GM21619 (cell line): ENCODE measurements around the gene TMEM176A.

Experiments
- ATAC-seq: cut with Tn5 transposase; IDR thresholded peaks from one replicate; pipeline ENCODE4 v1.9.1; 2021; ENCODE audit not compliant: unreplicated experiment

TMEM176A gene

DNA sequence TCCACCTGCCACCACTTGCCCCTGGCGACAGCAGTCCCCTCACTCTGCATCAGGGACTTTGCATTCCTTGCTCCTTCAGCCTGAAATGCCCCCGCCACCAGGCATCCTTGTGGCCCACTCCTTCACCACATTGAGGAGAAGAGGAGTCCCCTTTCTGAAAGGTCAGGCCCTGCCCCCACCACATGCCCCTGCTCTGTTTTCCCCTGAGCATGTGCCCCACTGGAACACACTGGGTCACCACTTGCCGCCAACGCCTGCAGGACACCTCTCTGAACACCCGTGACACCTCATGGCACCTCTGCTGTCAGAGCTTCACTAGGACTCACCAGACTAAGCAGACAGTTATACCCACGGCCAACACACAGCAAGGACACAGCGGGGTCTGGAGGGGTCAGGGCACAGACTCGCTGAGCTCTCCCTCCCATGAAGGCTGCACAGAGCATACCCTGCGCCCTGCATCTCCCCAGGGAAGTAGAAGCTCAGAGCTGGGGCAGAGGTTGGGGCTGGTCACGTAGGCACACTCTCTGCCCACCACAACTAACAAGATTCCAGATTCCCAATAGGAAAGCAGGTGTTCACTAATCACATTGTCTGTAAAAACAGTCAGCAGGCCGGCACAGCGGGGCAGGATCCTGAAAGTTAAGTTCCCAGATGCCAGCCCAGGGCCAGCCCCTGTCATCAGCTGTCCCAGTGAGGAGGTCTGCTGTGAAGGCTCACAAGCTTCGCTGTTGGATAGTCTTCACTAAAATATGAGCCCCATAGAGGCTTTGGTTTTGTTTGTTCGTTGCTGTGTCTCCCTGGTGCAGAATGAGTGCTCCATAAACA is 45.9 kb downstream of the TMEM176A start:
- ATAC-seq: no peak

DNA sequence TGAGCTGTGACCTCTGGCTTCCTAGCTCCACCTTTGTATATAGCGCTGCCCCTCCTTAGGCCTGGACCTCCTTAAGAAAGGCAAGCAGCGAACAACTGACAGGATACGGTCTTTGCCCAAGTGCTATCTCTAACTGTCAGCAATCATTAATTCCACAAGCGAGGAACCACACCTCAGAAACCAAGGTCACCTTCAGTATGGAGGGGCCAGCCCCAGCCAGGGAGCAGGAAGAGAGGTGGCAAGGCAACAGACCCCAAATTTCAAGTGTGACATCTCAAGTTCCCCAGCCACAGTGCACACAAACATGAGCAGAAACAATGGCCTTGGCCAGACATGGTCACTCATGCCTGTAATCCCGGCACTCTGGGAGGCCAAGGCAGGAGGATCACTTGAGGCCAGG is 47.0 kb downstream of the TMEM176A start:
- ATAC-seq: no peak

DNA sequence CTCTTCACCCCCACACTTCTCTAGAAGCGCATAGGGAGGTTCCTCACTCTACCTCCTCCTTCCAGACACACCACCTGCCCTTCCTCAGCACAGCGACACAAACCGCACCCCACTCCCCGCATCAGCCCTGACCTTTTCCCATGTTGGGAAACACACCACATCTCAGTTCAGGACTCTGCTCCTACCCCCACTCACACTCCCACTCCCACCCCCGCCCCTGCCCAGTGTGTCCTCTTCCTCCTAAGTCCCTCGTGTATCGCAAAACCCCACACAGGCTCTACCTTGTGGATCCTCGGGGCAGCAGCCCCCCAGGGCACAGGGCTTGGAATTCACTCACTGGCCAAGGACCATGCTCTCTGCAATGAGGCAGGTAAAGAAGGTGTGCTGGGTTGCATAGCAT is 47.5 kb downstream of the TMEM176A start:
- ATAC-seq: no peak

DNA sequence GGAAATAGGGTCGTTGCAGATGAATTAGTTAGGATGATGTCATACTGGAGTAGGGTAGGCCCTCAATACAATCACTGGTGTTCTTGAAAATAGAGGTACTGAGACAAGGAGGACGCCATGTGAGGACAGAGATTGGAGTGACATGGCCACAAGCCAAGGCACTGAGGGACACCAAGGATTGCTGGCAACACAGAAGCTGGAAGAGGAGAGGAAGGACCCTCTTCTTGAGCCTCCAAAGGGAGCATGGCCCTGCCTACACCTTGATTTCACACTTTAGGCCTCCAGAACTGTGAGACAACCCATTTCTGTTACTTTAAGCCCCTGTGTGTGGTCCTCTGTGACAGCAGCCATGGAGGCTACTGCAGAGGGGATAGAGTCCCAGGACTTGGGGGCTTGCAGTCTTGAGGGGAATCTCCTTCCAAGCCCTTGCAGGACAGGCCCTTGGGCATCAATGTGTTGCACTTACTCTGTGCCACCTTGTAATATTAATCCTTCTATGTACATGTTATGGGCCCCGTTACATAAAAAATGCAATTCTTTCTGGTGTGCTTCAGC is 48.1 kb downstream of the TMEM176A start:
- no peak for ATAC-seq

DNA sequence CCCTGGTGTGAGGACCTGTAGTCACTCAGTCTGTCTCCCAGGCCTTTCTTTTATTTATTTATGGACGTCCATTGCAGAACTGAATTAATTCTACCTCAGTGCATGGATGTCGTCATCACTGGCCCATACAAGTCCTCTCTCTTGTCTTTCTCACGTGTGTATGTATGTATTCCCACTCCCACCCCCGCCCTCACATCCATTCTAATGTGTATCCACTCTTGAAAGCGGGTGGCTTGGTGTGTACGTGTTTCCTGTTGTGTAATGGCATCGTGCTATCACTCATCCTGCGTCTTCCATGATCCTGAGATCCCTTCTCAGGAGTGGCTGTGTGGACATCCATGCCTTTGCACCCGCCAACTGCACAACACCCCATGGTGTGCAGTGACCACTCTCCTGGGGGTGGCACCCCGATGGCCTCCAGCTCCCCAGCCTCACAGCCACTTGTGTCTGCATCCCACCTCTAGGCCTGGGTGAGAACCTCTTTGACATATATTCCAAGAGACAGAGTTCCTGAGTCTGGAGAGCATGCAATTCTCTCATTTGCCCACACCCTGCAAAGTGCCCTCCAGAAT is 48.7 kb downstream of the TMEM176A start:
- ATAC-seq: no peak

DNA sequence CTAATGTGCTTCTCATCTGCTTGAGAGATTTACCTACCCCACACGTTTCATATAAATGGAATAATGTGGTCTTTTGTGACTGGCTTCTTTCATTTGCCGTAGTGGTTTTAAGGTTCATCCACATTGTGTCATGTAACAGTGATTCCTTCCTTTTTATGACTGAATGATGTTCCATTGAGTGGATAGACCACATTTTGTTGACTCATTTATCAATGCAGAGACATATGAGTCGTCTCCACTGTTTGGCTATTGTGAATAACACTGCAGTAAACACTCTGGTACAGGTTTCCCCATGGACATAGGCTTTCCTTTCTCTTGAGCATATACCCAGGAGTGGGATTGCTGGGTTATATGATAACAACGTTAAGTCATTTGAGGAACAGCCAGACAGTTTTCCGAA is 49.7 kb downstream of the TMEM176A start:
- no peak for ATAC-seq

DNA sequence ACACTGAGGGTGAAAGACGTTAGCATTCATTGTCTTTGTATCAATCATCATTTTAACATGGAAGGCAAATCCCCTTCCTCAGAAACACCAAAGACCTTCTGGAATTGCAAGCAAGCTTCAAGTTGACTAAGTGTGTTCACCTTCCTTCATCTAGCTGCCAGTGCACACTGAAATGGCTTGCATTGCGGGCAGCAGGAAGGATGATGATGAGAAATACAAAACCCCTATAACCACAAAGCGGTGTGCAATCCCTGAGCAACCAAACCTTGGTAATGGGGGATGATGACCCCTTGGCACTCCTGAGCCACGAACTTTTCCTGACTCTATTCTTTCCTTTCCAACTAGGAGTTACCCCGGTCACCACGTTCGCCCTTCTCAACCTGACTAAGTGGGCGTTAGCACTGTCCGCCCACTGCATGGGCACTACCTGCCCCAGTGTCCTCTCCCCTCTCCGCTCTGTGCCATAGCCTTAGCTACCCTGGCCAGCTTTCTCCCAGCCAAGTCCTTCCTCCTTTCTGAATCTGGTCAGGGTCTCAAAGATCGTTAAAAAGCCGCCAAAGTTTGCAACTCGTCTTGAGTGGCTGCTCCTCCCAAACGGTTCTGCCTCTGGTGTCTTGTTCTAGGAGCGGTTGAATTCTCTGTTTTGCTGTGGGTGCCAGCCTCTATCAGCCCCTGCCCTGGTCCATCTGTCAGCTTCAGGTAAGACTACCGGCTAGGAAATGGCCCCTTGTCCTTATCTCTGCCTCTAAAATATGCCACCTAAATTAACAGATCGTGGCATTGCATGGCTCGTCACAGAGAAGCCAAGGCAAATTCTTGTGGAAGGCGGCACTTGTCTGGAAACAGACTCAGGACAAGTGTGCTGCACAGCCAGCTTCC is 51.2 kb downstream of the TMEM176A start:
- ATAC-seq: no peak

DNA sequence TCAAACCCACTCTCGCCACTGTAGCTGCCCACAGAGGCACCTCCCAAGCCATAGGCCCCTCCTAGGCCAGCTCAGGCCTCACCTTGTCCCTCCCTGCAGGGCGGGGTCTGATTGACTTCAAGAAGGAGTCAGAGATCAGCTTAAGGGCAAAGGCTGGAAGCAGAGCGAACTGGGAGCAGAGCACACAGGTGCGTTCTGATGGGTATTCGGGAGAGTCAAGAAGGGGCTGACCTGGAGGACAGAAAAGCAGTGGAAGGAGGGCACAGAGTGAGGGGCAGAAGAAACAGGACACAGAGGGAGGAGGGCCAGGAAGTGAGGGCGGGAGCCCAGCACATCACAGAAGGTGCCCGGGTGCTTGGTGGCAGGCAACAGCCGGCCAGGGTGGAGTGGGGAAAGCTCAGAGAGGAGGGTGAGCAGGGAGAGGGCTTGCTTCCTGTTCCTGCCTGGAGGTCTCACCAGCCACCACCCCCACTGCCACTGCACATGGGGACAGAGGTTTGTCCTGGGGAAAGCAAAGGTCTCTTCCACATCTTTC is 51.9 kb downstream of the TMEM176A start, which contains the start of gene AOC1:
Gene AOC1, plus strand, starts transcription at position 147 of the 535 bp plus-strand sequence. CDS start 3,954 bp downstream, outside the sequence.
- no peak for ATAC-seq

DNA sequence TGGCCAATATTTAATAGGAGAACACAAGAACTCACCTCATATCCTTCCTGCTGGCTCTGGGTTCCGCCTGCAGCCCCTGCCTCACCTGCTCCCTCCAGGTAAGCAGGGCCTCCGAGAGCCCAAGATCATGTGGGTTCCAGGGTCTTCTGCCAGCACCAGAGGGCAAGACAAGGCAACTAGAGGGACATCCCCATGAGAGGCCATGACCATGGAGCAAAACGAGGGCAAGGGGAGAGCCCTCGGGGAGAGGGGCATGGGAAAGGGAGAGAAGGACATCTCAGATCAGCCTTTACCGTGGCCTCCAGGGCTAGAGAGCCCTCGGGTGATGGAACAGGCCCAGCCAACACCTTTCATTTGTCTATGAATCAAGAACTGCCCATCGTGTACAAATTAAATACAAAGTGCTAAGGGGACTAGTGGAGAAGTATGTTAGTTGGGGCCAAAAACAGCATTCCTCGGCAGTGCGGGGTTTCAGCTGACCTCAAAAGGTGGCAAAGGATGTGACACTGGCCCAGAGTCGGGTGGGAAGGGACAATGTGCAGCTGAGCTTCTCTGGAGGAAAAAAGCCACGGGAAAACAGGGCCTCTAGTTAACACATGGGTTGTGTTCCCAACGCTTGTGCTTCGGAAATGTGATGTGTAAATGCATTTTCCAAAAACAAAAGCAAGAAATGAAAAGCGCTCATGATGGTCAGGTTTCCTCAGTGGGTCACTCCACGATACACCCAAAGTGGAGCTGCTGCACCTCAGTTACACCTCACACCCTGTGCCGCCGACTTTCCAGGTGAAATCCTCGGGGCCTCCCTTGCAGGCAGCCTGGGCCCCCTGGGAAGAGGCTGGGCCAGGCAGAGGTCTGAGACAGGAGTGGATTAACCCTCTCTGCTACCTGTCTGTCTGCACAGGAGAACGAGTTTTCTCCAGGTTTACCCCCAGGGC is 53.8 kb downstream of the TMEM176A start:
- ATAC-seq: no peak
